HG03175 (cell line): Measurements from ENCODE around the gene ERGIC3.

Experiments
- ATAC-seq: cut with Tn5 transposase; IDR thresholded peaks from one replicate; pipeline ENCODE4 v1.9.1; 2021; ENCODE audit warnings: mild to moderate bottlenecking, moderate library complexity; ENCODE audit not compliant: unreplicated experiment

ERGIC3 gene

GRCh38 chr20:35560105-35560511 is 18.2 kb downstream of the ERGIC3 start:
- ATAC-seq, result no peak

- no peak for ATAC-seq
These were observed 18.7 kb downstream of the ERGIC3 start for GRCh38 chr20:35560541-35560940.

- ATAC-seq, result no peak
These were observed 19.4 kb downstream of the ERGIC3 start for GRCh38 chr20:35561268-35561667.

DNA sequence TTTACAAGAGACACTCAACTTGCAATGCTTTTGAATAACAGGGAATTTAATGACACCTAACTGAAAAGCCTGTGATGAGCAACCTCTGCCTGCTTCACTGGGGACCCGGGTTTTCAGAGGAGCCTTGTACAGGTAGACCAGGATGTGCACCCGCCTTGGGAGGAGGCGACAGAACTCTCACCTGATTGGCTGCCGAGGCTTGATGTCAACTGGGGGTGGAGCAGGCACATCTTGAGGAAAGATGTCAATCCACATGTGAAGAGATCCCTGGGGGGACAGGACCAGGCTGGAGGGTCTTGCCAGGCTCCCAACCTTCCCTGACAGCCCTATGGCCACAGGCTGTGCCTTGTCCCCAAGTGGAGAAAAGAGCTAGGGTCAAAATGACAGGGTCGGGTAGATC is 19.8 kb downstream of the ERGIC3 start:
- no peak for ATAC-seq

GRCh38 chr20:35562541-35563110 is 20.7 kb downstream of the ERGIC3 start:
- no peak for ATAC-seq

- no peak for ATAC-seq
These were observed 22.0 kb downstream of the ERGIC3 start for GRCh38 chr20:35563834-35564233.

GRCh38 chr20:35564905-35565304 is 23.0 kb downstream of the ERGIC3 start:
- ATAC-seq, result no peak

DNA sequence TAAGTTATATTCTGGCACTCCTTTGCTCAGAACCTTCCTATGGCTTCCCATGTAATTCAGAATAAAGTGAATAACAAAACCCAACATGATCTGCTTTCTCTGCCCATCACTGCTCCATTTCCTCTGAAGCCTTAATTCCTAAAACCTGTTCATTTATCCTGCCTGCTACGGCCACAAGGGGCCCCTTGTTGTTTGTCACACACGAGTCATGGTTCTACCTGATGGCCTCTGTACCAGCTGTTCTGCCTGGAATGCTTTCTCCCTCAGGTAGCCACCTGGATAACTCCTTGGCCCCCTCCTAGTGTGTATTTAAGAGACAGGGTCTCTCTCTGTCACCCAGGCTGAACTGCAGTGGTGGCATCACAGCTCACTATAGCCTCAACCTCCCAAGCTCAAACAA is 26.8 kb downstream of the ERGIC3 start:
- ATAC-seq, result no peak

DNA sequence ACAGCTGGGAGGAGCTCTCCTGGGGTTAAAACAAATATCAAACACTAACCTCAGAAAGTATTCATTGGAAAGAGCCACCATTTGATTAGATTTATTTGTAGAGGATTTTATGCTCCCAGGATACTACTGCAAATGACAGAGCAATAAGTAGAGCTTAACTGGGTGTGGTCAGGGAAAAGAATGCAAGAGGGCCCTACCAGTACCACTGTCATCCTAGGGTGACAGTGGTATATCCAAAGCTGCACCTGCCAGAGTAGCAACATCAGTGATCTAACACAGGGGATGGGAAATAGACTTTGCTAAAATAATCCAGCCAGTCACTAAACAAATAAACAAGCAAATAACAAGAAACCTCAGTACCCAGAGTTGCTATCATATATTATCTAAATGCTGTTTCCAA is 29.7 kb downstream of the ERGIC3 start:
- ATAC-seq, result no peak

DNA sequence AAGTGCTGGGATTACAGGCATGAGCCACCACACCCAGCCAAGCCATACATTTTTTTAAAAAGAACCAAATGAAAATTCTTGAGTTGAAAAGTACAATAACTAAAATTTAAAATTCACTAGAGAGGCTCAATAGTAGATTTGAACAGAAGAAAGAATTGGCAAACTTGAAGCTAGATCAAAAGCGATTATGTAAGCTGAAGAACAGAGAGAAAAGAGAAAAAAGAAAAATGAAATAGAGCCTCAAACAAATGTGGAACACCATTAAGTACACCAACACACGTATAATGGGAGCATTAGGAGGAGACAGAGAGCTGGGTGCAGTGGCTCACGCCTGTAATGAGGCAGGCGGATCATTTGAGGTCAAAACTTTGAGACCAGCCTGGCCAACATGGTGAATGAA is 31.0 kb downstream of the ERGIC3 start:
- ATAC-seq, result no peak

GRCh38 chr20:35575958-35576357 is 34.1 kb downstream of the ERGIC3 start:
- ATAC-seq, result no peak

DNA sequence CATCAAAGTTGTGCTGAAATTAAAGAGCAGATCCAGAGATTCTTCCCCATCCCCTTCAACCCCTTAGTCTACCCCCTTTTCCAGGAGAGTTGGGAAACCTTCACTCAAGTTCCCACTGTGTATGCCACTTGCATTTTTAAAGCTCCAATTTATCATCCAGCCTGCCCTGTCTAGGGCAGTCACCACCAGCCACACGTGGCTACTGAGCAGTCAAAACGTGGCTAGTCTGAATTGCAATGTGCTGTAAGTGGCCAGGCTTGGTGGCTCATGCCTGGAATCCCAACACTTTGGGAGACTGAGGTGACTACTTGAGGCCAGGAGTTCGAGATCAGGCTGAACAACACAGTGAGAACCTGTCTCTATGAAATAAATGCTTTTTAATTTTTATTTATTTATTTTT is 34.9 kb downstream of the ERGIC3 start:
- no peak for ATAC-seq

- ATAC-seq, result no peak
These were observed 36.6 kb downstream of the ERGIC3 start for GRCh38 chr20:35578469-35578868.

DNA sequence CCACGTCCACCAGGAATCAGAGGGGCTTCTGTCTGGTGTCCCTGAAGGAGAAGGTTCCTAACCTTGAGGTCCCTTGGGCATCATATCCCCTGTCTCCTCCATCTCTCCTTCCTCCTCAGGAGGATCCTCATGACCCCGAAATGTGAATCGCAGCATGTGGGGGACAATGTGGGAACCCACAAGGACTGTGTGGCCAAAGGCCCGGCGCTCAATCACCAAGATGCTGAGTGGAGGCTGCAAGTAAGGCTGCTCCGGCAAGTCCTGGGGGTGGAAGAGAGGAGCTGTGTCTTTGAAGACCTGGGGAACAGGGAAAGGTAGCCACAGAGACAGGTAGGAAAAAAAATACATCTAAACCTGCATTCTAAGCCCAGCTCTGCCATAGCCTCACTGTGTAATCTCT is 37.3 kb downstream of the ERGIC3 start:
- ATAC-seq, result no peak

GRCh38 chr20:35582131-35582530 is 40.3 kb downstream of the ERGIC3 start:
- no peak for ATAC-seq

DNA sequence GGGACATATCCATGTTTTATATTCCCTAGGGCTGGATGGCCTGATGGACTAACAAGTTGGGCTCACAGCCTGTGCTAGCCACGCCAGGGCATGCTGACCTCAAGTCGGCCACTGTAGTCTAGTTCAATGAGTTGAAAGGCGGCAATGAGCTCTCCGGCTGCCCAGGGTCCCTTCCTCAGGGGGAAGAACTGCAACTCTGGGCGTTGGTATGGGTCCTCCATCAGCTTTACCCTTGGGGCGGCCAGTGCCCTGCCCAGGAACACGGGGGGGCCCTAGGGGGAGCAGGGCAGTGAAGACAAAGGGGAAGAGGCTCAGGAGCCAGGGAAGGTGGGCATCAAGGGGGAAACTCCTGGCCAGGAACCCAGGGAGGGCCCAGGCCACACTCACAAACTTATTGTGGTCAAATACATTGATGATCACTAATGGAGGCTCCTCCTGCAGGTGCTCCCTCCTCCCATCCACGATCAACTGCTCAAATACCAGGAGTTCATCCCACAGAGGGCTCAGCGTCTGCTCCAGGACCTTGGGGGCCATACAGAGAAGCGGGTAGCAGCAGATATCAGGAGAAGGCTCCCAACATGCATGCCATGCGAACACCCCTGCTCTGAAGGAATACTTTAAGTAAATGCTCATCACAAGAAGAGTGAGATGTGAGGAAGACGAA is 41.0 kb downstream of the ERGIC3 start:
- ATAC-seq, result no peak

- ATAC-seq, result no peak
These were observed 42.0 kb downstream of the ERGIC3 start for GRCh38 chr20:35583636-35584560.

DNA sequence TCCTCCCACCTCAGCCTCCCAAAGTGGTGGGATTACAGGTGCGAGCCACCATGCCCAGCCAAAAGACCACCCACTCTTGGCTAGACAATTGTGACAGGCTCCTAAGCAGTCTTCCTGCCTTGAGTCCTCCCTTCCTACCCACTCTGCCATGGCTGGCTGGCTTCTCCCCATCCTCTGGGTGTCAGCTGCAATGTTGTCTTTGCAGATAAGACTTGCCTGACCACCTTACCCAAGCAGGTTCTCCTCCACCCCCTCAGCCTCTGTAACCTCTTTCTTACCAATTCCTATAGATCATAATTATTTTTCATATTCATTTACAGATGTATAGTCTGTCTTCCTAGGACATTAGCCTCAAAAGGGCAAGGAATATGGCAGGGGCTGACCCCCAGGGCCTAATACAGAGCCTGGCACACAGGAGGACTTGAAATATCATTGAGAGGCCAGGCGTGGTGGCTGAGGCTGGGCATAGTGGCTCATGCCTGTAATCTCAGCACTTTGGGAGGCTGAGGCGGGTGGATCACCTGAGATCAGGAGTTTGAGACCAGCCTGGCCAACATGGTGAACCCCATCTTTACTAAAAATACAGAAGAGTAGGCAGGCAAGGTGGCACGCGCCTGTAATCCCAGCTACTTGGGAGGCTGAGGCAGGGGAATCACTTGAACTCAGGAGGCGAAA is 45.0 kb downstream of the ERGIC3 start:
- ATAC-seq, result no peak

DNA sequence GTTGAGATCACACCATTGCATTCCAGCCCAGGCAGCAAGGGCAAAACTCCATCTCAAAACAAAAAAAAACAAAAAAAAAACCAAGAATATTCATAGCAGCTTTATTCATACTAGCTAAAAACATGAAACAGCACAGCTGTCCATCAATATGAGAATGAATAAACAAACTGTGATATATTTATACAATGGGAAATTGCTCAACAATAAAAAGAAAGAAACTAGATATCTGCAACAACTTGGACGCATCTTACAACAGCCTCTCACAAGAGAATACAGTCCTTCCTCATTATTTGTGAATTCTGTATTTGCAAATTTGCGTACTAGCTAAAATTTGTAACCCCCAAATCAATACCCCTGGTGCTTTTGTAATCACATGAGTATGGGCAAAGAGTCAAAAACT is 45.6 kb downstream of the ERGIC3 start:
- ATAC-seq, result no peak

DNA sequence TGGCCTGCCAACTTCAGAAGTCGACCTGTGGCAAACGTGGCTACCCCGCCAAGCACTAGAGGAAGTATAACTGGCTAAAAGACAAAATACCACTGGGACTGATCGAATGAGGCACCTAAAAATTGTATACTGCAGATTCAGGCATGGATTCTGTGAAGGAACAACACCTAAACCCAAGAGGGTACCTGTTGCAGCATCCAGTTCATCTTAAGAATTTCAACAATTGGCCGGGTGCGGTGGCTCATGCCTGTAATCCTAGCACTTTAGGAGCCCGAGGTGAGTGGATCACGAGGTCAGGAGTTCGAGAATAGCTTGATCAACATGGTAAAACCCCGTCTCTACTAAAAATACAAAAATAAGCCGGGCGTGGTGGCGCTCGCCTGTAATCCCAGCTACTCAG is 46.5 kb downstream of the ERGIC3 start:
- no peak for ATAC-seq

DNA sequence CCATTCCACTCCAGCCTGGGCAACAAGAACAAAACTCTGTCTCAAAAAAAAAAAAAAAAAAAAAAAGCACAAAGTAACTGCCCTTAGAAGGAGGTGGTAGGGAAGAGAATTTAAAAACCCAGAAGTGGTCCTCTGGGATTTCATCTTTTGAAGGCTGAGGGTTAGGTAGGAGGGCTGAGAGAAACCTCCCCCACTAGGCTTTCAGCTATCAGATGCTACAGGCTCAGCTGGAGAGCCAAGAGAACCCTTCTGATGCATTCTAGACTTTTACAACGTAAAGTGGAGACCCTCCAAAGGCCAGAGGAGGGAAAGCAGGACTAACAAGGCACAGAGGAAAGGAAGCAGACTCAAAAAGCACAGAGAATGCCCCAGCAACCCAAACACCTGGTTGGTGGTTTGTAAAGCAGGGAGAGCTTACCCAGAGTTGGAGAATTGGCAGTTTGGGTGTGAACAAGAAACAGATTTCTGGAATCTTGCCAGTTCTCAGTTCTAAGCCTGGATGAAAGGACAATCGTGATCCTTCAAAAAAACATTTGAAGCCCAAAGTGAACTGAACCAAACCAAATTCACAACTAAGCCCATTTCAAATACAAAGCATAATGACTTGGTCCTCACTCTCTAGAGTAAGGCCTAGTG is 50.6 kb downstream of the ERGIC3 start:
- no peak for ATAC-seq
